ENCODE measurements around the gene ERC2.

The ERC2 gene

DNA sequence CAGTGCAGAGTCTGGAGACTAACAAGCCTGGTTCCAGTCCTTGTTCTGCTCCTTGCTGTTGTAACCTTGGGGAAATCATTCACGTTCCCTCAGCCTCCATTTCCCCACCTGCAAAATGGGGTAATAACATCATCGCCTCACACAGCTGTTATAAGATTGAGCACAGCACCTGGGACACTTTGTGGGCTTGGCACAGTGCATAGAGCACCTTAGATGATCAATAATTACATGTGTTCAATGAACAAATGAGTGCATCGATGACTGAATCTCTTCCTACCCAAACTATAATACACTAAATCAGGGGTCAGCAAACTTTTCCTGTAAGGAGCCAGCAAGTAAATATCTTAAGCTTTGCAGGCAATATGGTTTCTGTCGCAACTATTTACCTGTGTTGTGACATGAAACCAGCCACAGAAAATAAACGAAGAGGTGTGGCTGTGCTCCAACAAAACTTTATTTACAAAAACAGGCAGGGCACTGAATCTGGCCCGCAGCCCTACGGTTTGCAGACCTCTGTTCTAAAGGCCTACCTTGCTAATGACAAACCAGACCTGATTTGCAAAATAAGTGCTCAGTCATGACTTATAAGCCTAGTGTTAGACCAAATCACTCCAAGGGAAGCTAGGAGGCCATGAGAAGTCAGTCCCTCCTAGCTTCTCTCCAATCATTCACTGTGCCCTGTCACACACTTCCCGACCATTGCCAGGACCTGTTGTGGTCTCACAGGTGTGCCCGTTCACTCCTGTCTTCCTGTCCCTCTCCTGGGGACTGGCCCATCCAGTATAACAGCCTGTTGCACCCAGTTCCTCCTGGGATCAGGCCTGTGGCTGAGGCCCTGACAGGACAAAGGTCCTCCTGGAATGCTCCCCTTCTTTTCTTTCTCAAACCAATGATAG, 831.7 kb downstream of the ERC2 start:
- TF ChIP-seq EP300 (IDR thresholded peaks at IDR 0.05; ENCODE audit: borderline replicate concordance) (no peak), YY1 (IDR thresholded peaks at IDR 0.05; ENCODE audit: low read depth) (no peak), CEBPB (IDR thresholded peaks at IDR 0.05) (no peak), TAF1 (IDR thresholded peaks at IDR 0.05; ENCODE audit: low read depth) (no peak), ZBTB7A (IDR thresholded peaks at IDR 0.05; ENCODE audit: low read depth) (no peak), TCF12 (IDR thresholded peaks at IDR 0.05; ENCODE audit: low read depth) (no peak), EGR1 (IDR thresholded peaks at IDR 0.05) (no peak), NFIC (IDR thresholded peaks at IDR 0.05) (no peak), CREB1 (IDR thresholded peaks at IDR 0.05; ENCODE audit: low read depth) (no peak), TEAD4 (IDR thresholded peaks at IDR 0.05) (no peak), FOXM1 (IDR thresholded peaks at IDR 0.05; ENCODE audit: borderline replicate concordance, low read depth) (no peak), MAX (IDR thresholded peaks at IDR 0.05) (no peak), RAD21 (IDR thresholded peaks at IDR 0.05; ENCODE audit: low read depth) (no peak)
- TF ChIP-seq, protein P1, sequence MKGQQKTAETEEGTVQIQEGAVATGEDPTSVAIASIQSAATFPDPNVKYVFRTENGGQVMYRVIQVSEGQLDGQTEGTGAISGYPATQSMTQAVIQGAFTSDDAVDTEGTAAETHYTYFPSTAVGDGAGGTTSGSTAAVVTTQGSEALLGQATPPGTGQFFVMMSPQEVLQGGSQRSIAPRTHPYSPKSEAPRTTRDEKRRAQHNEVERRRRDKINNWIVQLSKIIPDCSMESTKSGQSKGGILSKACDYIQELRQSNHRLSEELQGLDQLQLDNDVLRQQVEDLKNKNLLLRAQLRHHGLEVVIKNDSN (IDR thresholded peaks at IDR 0.05) = no peak
- TF ChIP-seq, protein P2, sequence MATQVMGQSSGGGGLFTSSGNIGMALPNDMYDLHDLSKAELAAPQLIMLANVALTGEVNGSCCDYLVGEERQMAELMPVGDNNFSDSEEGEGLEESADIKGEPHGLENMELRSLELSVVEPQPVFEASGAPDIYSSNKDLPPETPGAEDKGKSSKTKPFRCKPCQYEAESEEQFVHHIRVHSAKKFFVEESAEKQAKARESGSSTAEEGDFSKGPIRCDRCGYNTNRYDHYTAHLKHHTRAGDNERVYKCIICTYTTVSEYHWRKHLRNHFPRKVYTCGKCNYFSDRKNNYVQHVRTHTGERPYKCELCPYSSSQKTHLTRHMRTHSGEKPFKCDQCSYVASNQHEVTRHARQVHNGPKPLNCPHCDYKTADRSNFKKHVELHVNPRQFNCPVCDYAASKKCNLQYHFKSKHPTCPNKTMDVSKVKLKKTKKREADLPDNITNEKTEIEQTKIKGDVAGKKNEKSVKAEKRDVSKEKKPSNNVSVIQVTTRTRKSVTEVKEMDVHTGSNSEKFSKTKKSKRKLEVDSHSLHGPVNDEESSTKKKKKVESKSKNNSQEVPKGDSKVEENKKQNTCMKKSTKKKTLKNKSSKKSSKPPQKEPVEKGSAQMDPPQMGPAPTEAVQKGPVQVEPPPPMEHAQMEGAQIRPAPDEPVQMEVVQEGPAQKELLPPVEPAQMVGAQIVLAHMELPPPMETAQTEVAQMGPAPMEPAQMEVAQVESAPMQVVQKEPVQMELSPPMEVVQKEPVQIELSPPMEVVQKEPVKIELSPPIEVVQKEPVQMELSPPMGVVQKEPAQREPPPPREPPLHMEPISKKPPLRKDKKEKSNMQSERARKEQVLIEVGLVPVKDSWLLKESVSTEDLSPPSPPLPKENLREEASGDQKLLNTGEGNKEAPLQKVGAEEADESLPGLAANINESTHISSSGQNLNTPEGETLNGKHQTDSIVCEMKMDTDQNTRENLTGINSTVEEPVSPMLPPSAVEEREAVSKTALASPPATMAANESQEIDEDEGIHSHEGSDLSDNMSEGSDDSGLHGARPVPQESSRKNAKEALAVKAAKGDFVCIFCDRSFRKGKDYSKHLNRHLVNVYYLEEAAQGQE (IDR thresholded peaks at IDR 0.05; ENCODE audit: low read depth) = no peak

DNA sequence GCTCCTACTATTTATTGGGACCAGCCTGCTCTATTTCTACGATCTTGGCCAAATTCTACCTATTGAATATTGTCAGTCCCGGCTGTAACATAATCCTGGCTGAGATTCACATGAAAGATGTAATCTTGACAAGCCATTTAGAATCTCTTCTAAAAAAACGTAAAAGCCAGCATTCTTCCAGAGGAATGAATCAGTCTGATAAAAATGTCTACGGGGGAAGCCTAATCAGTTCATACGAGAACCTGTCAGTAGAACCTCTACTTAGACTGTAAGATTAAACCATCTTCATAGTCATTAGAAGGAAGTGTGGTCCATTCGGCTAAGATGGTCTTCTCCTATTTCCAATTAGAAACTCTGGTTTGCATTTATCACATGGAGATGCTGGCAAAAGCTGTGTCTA, 833.9 kb downstream of the ERC2 start:
- TF ChIP-seq ZBTB7A (IDR thresholded peaks at IDR 0.05; ENCODE audit: low read depth) (no peak), CEBPB (IDR thresholded peaks at IDR 0.05) (no peak), TEAD4 (IDR thresholded peaks at IDR 0.05) (no peak)

- no peak for TF ChIP-seq CEBPB (IDR thresholded peaks at IDR 0.05)
- no peak for TF ChIP-seq NFIC (IDR thresholded peaks at IDR 0.05)
- no peak for TF ChIP-seq RAD21 (IDR thresholded peaks at IDR 0.05; ENCODE audit: low read depth)
- no peak for TF ChIP-seq MAX (IDR thresholded peaks at IDR 0.05)
- no peak for TF ChIP-seq YY1 (IDR thresholded peaks at IDR 0.05; ENCODE audit: low read depth)
- TF ChIP-seq, protein P1 (IDR thresholded peaks at IDR 0.05) = no peak
- no peak for TF ChIP-seq FOXM1 (IDR thresholded peaks at IDR 0.05; ENCODE audit: borderline replicate concordance, low read depth)
- no peak for TF ChIP-seq EGR1 (IDR thresholded peaks at IDR 0.05)
- TF ChIP-seq TCF12 (IDR thresholded peaks at IDR 0.05; ENCODE audit: low read depth) = no peak
- no peak for TF ChIP-seq TEAD4 (IDR thresholded peaks at IDR 0.05)
Measured at GRCh38 chr3:55633333-55633732, 834.9 kb downstream of the ERC2 start.

- TF ChIP-seq ZBTB7A (IDR thresholded peaks at IDR 0.05; ENCODE audit: low read depth) = no peak
Measured at GRCh38 chr3:55631766-55632331, 836.4 kb downstream of the ERC2 start.

DNA sequence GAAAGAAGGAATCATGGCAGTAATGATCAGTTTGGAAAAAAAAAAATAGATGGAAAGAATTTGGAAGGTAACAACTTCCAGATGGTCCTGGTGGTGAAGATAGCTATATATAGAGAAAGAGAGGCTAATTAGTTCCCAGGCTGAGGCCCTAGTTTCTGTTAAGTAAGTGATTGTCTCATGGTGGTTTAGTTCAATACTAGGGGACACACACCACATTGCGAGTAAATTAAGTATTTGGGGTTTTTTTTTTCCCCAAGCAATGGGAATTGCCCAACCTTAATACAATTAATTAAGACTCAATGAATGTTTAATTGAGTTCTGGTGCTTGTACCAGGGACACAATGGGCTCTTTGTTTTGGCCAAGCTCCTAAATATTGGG, 837.4 kb downstream of the ERC2 start:
- no peak for TF ChIP-seq YY1 (IDR thresholded peaks at IDR 0.05; ENCODE audit: low read depth)
- TF ChIP-seq CEBPB (IDR thresholded peaks at IDR 0.05) = no peak

- TF ChIP-seq CREB1 (IDR thresholded peaks at IDR 0.05; ENCODE audit: low read depth) (no peak), FOXM1 (IDR thresholded peaks at IDR 0.05; ENCODE audit: borderline replicate concordance, low read depth) (no peak), MAX (IDR thresholded peaks at IDR 0.05) (no peak), EGR1 (IDR thresholded peaks at IDR 0.05) (no peak), EP300 (IDR thresholded peaks at IDR 0.05; ENCODE audit: borderline replicate concordance) (no peak), TEAD4 (IDR thresholded peaks at IDR 0.05) (no peak)
- TF ChIP-seq, protein P2 (IDR thresholded peaks at IDR 0.05; ENCODE audit: low read depth) = no peak
- TF ChIP-seq, protein P1 (IDR thresholded peaks at IDR 0.05) = no peak
Measured at GRCh38 chr3:55630280-55630920, 837.9 kb downstream of the ERC2 start.

Data from Ishikawa (cell line).